GM11168 (cell line): ENCODE results near the gene PPP6C.

Experiments used
- in situ Hi-C: fragments of 300-500 bp; cut with MboI; formaldehyde crosslinking; loops from one replicate; pipeline ENCODE4 v1.12.0; 2022; ENCODE audit warnings: low sequenced_read_pairs; ENCODE audit not compliant: unreplicated experiment

Gene PPP6C

DNA sequence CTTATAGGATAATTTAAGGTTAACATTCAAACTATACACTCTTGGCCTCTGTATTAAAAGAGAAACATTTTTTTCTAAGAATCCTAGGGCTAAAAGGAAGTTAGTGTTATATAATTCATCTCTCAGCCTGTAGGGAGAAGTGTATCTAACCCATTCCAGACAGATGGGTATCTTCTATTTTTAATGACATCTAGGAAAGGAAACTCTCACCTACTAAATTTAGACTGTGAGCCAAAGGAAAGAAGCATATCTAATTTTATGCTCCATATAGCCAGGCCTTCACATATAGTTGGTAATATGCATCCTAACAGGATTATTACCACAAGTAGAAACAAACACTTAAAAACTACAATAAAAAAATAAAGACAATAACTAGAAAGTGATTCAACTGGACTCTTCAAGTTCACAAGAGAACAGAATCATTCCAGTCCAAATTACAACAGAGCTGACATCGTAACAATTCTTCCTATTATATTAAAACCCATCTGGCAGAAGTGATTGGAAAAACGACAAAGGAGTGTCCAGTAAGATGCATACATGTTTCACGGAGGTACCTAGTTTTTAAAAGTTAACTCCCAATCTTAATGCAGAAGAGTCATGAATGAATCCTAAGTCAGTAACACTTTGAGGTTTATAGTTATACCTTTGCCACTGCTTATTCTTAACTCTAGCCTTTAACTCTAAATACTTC is 85.7 kb downstream of the PPP6C start:
- in situ Hi-C loops, result no loop called here

DNA sequence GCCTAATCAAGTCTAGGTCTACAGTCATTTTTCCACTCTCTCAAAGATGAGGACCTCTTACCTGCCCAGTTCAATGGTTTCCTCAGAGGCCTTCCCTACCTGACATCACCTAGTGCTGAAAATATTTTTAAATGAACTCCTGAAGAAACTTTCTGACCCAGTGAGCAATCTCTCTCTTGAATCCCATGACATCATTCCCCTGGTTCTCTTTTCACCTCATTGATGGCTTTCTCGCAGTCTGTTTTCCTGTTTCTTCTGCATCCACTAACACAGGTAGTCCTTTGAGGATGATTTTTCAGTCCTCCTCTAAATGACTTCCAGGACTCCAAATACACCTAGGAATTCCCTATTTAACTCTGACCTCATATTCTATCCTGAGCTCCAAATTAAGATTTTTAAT is 86.6 kb downstream of the PPP6C start:
- in situ Hi-C loops, result no loop called here

DNA sequence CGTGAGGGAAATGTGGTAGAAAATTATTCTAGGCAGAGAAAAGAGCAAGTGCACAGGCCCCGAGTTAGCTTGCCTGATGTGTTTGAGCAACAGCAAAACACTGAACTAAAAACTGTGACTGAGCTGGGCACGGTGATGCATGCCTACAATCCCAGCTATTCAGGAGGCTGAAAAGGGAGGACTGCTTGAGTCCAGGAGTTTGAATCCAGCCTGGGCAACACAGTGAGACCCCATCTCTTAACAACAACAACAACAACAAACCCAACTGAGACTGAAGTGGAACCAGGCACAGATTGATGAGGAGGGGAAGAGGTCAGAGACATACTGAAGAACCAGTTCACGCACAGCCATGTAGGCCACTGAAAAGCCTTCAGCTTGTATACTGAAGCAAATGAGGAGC is 88.8 kb downstream of the PPP6C start:
- in situ Hi-C loops, result no loop called here

DNA sequence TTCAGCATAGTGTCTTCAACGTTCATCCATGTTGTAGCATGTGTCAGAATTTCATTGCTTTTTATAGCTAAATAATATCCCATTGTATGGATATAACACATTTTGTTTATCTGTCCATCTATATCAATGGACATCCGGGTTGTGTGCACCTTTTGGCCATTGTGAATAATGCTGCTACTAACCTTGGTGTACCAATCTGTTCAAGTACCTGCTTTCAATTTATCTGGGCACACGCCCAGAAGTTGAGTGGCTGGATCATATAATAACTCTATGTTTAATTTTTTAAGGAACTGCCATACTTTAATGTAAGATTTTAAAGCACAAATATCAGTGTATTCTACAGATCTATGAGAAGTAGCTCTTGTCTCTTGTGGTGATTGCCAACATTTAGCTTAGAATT is 89.8 kb downstream of the PPP6C start:
- in situ Hi-C loops, result no loop called here
